Adrenal gland (tissue), 12 donors: Measurements from ENCODE around the gene HDAC11. TPM values are rescaled to one million over a fixed set of nuclear protein-coding genes. Genes with fewer than 3 reads are reported as not detected.
A peak's percentile ranks its signal among the peaks of the same experiment; 100 is the strongest.

Experiments
- DNase-seq, 7 donors: peaks; one replicate each; pipeline ENCODE4 v3.0.0-alpha.2; 2019 to 2020
- H3K27ac ChIP-seq, 5 donors: fragments of 200-600 bp; sonication (generic) in 4 of 5; 1 replicate in 3 of 5; 2 replicates in 2 of 5; pipeline versions ENCODE4 v1.5.1 to v1.8.0; 2016 to 2020; ENCODE audit warnings: mild to moderate bottlenecking in 1 of 5
- H3K27me3 ChIP-seq: fragments of 200-600 bp; 2 replicates; pipeline ENCODE4 v1.8.0; 2021
- H3K36me3 ChIP-seq, 2 donors: fragments of 200-600 bp; replicated peaks in 1 of 2; 1 replicate in 1 of 2; 2 replicates in 1 of 2; pipeline versions ENCODE4 v1.5.1 to v1.8.0; 2018 to 2022
- H3K4me1 ChIP-seq, 2 donors: fragments of 200-600 bp; replicated peaks in 1 of 2; 1 replicate in 1 of 2; 2 replicates in 1 of 2; pipeline versions ENCODE4 v1.5.1 to v1.8.0; 2018 to 2021
- H3K4me3 ChIP-seq, 4 donors: fragments of 200-600 bp; sonication (generic) in 3 of 4; one replicate each; pipeline ENCODE4 v1.5.1; 2016 to 2018
- H3K9me3 ChIP-seq, 3 donors: fragments of 200-600 bp; sonication (generic) in 1 of 3; replicated peaks in 1 of 3; 1 replicate in 2 of 3; 2 replicates in 1 of 3; pipeline versions ENCODE4 v1.5.1 to v1.8.0; 2016 to 2021
- POLR2A ChIP-seq, 2 donors: fragments of 450-650 bp; IDR thresholded peaks; one replicate each; pipeline ENCODE4 v1.6.1; 2017; ENCODE audit warnings: antibody characterized with exemption in 2 of 2, mild to moderate bottlenecking in 2 of 2, moderate library complexity in 1 of 2
- WGBS, 4 donors: extraction: QIAGEN DNeasy Blood & Tissue Kit in 2 of 4; methylation state at CpG; one replicate each; pipeline versions ENCODE4 v1.1.5 to v1.1.7; 2013 to 2017; 5-methylcytosine and 5-hydroxymethylcytosine counted together
- intact Hi-C, 2 donors: fragments of 100-400 bp; cut with DNase I; formaldehyde crosslinking; loops; one replicate each; pipeline versions ENCODE4 v1.14.1 to v1.15.0; 2022 to 2023
- polyA plus RNA-seq, 3 donors: library from polyadenylated mRNA; stranded (reverse); fragments of 200-250 nt in 2 of 3; fragments of 350-450 nt in 1 of 3; fragmentation: Illumina TruSeq in 1 of 3; extraction: RNeasy Lipid Tissue Mini Kit (QIAGEN cat#74804) in 1 of 3; gene quantifications; one replicate each; pipeline ENCODE4 v1.2.3, GENCODE V29; 2013 to 2014
- total RNA-seq, 9 donors: library from RNA; depleted of rRNA in 4 of 9; stranded (reverse); fragments of >200 nt in 4 of 9; fragments of 120-200 nt in 1 of 9; fragmentation: NEBNext Ultra II Directional in 1 of 9; extraction: Animal tissue kit (Norgen Biotek cat#: 25700) in 1 of 9; gene quantifications; one replicate each; pipeline versions ENCODE4 v1.1.0 to v1.2.4, GENCODE V29; 2013 to 2023
- TF ChIP-seq, protein P1 (sequence below), 6 experiments: fragments of 450-650 bp in 4 of 6; fragments of 200-600 bp in 2 of 6; sonication (generic) in 1 of 6; IDR thresholded peaks; 1 replicate in 5 of 6; 2 replicates in 1 of 6; pipeline versions ENCODE4 v1.5.1 to v1.8.0; 2016 to 2021; ENCODE audit warnings: antibody characterized with exemption in 6 of 6, mild to moderate bottlenecking in 2 of 6, moderate library complexity in 1 of 6
- donor health status: healthy with polysubstance abuse.
- donor health status: Bipolar disorder and iron deficiency.
- donor health status: DM: yes; HTN: yes; CAD: no.
- donor health status: DM: no; HTN: no; CAD: no.
- donor health status: DM: no; HTN: no; CAD: no.
- donor health status: DM: yes; HTN: yes; CAD: no.

The HDAC11 gene
- total and polyA plus RNA-seq, 12 donors = 6.9 to 58.0 (median 15.9) TPM

DNA sequence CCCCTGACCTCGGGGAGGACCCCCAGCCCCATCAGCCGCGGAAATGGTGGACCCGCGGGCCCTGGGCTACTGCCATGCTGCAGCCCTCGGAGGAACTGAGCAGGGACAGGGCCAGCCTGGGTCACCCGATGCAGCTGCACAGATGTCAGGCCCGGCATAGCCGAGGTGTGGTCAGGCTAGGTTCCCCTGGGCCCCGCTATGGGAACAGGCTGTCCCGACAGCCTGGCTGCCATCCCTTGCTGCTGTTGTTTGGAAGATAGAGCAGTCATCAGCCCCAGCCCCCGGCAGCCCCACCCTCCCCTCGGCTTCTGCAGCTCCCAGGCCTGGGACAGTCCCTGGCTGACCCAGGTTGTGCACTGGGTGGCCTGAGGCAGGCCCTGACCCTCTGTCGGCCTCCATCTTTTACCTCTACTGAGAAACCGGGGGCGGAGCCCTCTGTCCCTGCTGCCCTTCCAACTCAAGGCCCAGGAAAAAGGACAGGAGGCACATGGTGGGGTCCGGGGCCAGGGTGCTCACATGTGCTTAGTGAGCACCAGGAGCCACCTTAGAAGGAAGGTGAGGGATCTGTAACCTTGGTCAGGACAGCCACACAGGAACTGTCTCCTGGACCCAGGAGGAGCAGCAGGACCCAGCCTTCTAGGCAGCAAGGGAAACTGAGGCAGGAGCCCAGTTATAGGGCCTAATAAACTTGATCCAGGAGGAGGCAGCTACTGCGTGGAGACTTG is 37.3 kb downstream of the HDAC11 start:
- no peaks in the 10 kb centered on the region for H3K9me3 ChIP-seq
- no peaks in the 10 kb centered on the region for H3K27me3 ChIP-seq
- TF ChIP-seq, protein P1, sequence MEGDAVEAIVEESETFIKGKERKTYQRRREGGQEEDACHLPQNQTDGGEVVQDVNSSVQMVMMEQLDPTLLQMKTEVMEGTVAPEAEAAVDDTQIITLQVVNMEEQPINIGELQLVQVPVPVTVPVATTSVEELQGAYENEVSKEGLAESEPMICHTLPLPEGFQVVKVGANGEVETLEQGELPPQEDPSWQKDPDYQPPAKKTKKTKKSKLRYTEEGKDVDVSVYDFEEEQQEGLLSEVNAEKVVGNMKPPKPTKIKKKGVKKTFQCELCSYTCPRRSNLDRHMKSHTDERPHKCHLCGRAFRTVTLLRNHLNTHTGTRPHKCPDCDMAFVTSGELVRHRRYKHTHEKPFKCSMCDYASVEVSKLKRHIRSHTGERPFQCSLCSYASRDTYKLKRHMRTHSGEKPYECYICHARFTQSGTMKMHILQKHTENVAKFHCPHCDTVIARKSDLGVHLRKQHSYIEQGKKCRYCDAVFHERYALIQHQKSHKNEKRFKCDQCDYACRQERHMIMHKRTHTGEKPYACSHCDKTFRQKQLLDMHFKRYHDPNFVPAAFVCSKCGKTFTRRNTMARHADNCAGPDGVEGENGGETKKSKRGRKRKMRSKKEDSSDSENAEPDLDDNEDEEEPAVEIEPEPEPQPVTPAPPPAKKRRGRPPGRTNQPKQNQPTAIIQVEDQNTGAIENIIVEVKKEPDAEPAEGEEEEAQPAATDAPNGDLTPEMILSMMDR (IDR thresholded peaks at IDR 0.05) = no peak
- H3K4me3 ChIP-seq = no peak overlapping the region
- no peaks in the 10 kb centered on the region for H3K36me3 ChIP-seq
- no peaks in the 10 kb centered on the region for H3K4me1 ChIP-seq
- no peak overlapping the region for H3K27ac ChIP-seq
- intact Hi-C loops = no loop called here
- 70 to 85% (median 78%) methylated on average over 5 to 18 of the region's 18 CpGs for WGBS, 4 donors
- DNase-seq = peak in 1 of 7 donors; percentile 33

DNA sequence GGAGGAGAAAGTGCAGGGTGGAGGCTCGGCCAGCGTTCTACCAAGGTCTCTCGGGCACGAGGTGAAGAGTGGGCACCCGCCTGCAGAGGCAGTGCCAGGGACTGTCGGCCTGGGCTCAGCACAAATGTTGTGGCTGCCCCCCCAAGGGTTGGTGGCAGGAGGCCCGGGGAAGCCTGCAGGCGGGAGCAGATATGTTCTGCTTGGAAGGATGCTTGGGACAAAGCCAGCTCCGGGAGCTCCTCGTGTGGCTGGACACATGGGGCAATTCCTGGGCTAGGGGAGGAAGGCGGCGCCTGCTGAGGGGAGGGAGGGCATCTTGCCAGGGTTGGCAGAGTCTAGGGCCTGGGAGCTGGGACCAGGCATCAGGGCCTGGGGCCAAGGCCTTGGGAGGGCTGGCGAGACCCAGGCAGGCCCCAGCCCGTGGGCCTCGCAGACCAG is 38.4 kb downstream of the HDAC11 start:
- DNase-seq = no peak
- TF ChIP-seq POLR2A (IDR thresholded peaks at IDR 0.05) = no peak
- TF ChIP-seq, protein P1 (IDR thresholded peaks at IDR 0.05) = no peak
- no peaks in the 10 kb centered on the region for H3K36me3 ChIP-seq
- intact Hi-C loops = no loop called here
- no peaks in the 10 kb centered on the region for H3K27me3 ChIP-seq
- H3K27ac ChIP-seq = no peak overlapping the region
- H3K4me1 ChIP-seq = no peaks in the 10 kb centered on the region
- 62 to 80% (median 71%) methylated on average over 9 to 15 of the region's 15 CpGs for WGBS, 4 donors
- no peak overlapping the region for H3K4me3 ChIP-seq
- H3K9me3 ChIP-seq = no peaks in the 10 kb centered on the region

DNA sequence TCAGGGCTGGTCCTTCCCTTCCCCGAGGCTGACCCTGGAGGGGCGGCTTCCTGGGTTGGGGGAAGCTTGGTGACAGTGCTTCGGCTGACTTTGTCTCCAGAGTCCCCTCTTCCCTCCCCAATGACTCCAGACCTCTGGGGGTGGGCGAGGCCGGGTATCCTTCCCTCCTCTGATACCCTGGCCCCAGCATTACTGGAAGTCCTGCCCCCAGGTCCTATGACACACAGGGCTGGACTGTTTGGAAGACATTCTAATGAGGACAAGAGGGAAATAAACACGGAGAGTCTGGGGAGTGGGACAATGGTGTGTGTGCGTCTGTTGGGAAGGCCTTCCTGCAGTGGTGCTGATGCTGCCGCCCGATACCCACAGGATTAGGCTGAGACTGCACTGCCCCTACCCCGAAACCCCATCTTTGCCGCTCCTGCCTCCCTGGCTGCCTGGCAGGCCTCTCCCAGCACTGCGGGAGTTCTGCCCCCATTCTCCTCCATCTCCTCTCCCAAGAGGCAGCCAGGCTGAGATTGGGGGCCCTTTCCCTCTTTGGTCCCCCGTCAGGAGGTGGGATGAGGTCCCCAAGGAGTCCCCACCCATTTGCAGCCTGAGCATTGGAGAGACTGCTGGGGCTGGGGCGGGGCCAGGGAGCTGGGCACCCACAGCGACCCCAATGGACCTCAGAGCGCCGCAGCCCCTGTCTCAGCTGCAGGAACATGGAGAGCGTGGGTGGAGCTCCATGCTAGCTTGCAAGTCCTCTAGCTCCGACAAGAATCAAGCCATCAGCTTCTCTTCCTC is 39.1 kb downstream of the HDAC11 start:
- 75 to 89% (median 82%) methylated on average over 13 to 19 of the region's 19 CpGs for WGBS, 4 donors
- H3K4me1 ChIP-seq = no peaks in the 10 kb centered on the region
- TF ChIP-seq, protein P1 (IDR thresholded peaks at IDR 0.05) = no peak
- no peak for TF ChIP-seq POLR2A (IDR thresholded peaks at IDR 0.05)
- intact Hi-C loops = no loop called here
- H3K27ac ChIP-seq = no peak overlapping the region
- H3K36me3 ChIP-seq = no peaks in the 10 kb centered on the region
- H3K27me3 ChIP-seq = no peaks in the 10 kb centered on the region
- DNase-seq = no peak
- H3K9me3 ChIP-seq = no peaks in the 10 kb centered on the region
- H3K4me3 ChIP-seq = no peak overlapping the region

DNA sequence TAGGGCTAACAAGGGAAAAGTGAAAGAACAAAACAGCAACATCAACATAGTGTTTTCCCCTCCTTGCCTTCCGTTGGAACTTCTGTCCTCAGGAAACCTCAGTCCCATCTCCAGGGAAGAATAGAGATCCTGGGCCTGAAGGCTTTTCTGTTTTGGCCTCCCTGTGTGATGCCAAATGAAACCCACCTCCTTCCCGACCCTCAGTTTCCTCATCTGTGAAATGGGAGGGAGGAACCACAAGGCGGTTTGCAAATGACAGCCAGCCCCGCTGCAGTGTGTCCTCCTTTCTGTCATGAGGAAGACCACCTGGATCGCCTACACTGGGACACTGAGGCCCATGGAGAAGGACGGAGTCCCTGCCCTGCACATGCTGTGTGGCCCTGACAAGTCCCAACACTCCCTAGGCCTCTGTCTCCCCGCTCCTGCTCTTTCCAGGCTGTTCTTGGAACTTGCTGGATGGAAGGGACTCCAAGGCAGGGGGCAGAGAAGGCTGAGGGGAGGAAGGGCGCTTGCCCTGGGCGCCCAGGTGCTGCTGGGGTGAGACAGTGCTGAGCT is 40.3 kb downstream of the HDAC11 start:
- H3K27me3 ChIP-seq = no peaks in the 10 kb centered on the region
- H3K27ac ChIP-seq = no peak overlapping the region
- DNase-seq = no peak
- intact Hi-C loops = no loop called here
- H3K9me3 ChIP-seq = no peaks in the 10 kb centered on the region
- TF ChIP-seq POLR2A (IDR thresholded peaks at IDR 0.05) = no peak
- TF ChIP-seq, protein P1 (IDR thresholded peaks at IDR 0.05) = no peak
- H3K4me3 ChIP-seq = no peak overlapping the region
- no peaks in the 10 kb centered on the region for H3K36me3 ChIP-seq
- 84 to 94% (median 90%) methylated on average over 7 to 9 of the region's 9 CpGs for WGBS, 4 donors
- H3K4me1 ChIP-seq = no peaks in the 10 kb centered on the region
